HG03565 (cell line): ENCODE data around the gene AMOTL2.

Source experiments
- ATAC-seq: cut with Tn5 transposase; IDR thresholded peaks from one replicate; pipeline ENCODE4 v1.9.1; 2021; ENCODE audit warnings: mild to moderate bottlenecking, moderate library complexity; ENCODE audit not compliant: unreplicated experiment

The AMOTL2 gene

DNA sequence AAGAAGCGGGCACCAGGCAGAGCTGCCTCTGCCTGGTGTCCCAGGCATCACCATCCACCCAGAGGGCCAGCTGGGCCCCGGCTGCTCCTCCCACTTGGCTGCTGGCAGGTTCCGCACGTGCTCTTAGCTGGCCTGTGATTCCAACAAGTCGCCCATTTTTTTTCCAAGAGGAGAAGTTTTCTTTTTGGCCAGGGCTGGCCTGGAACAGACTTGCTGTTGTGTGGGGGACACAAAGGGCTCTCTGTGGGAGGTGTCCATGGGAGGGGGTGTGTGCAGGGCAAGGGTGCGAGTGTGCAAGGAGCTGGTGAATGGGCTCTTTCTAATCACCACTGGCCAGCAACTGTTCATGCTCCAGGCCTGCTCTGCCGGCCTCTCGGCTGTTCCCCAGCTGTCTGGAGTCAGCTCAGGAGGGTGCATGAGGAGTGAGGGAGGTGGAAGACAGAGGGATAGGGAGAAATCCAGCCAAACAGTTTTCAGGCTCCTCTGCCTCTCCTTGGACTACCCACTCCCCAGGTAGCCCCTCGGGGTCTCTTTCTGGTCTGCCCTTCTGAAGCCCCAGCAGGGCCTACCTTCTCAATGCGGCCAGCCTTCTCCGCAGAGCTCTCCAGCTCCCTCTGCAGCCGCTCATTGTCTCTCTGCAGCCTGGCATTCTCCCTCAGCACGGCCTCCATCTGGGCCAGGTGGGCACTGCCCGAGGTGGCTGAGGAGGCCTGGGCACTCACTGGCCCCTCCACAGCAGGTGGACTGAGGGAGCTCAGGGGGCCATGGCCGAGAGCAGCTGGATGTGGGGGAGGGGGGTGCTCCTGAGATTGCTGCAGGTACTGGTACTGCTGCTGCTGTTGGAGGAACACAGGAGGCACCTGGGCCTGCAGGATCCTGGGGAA, 7.1 kb downstream of the AMOTL2 start:
- no peak for ATAC-seq

DNA sequence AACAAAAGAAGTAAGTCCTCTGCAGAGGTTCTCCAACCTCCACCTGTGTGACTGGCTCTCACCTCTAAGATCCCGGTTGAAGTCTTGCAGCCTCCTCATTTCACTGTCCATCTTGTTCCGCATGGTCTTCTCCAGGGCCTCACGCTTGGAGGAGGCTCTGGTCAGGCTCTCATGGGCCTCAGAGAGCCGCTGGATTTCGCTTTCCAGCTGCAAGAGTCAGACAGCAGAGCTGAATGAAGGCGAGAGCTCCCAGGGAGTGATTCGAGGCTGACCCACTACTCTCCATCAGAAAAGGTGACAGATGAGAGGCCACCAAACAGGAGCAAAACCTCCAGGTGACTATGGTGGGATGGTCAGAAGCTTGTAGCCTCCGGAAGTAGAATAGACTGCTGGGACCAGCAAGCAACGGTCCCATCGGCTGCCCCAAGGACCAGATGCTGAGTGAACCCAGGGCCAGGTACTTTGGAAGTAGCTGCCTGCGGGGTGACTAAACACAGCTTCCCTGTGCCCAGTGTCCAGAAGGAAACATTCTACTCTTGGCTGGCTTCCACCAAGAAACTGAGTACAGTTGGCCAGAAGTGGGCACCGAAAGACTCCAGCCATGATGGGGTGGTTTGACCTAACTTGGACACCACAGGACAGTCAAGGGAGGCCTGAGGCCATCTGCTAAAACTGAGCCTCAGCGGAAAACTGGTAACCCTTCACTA, 7.9 kb downstream of the AMOTL2 start:
- ATAC-seq, result no peak

DNA sequence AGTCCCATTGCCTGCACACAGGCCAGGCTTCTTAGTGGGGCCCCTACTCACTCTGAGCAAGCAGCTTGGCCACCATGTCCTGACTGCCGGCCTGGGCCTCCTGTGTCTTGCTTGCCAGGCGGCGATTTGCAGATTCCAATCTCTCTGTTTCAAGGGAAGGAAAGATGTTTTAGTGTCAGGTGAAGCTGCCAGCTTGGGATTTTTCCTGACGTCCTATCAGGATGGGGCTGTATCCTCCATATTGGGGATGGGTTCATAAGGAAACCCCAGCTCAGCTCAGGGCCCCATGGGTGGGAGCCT, 8.5 kb downstream of the AMOTL2 start:
- ATAC-seq, result no peak

DNA sequence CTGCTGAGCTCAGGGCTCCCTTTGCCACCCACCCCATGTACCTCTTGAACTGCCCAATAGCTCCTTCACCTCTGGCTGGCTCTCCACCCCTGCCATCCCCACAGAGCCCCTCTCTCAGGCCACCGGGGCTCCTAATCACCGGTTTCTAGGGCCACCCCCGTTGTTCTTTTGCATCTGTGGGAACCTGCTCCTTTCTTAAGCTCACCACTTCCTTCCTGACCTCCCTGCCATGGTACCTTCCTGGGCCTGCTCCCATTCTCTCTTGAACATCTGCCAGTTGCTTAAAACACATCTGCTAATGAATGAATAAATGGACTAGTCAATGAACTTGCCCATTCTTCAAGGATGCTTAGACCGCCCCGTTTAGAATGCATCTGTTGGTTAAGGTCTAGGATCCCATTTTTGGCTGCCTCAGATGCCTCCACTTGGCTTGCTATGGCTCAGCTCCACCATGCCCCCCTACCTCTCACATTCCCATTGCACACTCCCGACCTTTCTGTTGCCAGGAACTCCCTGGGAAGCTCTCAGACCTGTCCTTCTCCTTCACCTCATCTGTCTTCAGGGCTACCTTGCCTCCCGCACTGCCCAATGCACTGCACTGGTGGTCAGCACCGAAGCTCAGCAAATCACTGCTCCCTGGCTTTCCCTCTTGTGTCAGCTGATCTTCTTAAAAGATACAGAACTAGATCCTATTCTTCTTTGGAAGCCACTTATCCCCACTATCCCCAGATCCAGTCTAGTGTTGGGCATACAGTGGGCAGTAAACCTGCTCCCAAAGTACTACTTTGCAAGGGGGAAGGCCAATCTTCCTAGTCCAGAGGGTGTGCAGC, 9.1 kb downstream of the AMOTL2 start:
- ATAC-seq, result no peak

DNA sequence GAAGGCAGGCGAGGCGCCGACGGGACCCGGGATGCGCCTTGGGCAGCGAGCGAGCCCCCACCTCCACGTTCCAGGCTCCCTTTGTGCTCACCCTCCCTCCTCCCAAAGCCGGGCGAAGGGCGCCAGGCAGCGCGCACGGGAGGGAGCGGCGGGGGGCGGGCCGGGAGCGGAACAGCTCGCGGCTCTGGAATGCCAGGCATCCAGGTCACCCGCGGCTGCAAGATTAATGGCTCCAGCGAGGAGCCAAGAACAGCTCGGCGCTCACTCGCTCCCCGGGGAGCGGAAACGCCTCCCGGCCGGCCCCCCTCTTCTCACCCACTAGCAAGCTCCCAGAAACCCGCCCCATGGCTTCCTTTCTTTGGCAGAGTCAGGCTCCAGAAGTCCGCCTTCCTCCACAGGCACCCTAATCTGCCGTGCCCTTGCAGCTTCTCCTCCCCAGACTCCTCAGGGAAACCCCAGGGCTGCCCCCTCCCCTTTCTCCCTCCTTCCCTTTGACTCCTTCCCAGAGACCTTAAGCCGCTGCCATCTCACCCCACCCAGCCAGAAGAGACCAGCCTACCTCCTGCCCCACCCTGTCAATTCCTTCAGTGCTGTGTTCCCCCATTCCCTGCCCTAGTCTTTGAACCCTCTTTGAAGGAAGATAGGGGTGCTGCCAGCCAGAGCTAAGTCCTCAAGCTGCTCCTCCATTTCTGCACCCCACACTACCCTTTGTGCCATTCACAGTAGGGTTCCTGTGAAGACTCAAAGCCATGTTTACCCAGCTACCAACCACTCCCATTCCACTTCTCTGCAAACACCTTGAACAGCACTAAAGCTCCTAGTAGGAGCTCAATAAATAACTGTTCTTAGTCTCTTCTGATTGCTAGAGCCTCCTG, 9.9 kb downstream of the AMOTL2 start:
- ATAC-seq, result no peak

DNA sequence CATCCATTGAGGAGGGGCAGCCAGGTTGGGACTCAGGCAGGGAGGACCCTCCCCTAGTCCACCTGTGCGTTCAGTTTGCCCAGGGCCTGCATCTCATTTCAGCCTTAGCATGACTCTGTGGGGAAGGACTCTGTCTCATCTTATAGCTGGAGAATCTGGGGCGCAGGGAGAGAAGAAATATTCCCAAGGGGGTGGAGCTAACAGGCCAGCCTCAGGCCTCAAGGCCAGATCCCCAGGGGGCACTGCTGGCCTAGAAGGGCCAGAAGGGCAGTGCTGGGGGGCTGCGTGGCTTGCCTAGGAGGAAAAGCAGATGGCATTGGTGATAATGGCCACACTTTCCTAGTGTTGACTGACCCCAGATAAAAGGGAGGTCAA, 10.9 kb downstream of the AMOTL2 start:
- ATAC-seq, result no peak

DNA sequence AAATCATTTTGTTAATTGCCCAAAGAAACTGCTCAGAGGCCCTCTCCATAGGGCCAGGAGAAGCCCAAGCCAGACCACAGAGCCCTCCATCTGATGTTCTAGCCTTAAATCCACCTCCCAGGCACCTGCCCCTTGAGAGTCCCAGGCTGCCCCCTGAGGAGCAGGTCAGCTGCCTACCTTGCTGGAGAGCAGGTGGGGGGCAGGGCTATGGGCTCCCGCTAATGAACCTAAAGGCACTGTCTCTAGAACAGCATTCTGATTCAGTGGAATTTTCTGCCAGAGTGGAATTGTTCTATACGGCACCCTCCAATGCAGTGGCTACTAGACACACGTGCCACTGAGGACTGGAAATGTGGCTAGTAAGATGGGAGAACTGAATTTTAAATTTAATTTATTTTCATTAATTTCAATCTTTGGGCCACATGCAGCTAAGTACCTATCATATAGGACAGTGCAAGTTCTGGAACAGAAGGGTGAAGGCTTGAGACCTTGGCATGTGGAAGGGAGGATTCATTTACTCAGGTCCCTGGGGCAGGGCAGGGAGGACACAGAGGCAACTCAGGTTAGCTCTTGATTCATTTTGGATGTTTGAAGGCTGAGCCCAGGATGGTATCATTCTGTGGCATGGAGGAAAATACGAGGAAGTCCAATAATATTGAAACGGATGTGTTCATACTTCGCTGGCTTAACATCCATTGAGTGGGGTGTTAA, 11.4 kb downstream of the AMOTL2 start:
- no peak for ATAC-seq

DNA sequence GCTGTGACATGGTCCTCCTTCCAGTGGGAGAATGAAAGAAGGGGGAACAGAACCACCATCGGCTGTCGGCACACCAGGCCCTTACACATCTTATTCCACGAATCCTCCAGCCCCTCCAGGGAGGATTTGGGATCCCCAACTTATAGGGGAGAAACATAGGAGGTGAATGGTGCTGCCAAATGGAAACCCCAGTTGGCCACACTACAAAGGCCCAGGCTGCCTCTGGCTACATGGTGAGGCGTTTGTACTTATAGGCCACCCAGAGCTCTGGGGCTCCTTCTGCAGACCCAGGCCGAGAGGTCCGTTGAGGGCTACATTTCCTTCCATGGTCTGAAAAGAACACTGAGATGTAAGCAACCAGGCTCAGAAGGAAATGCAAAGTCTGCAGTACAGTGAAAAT, 12.0 kb downstream of the AMOTL2 start:
- ATAC-seq, result no peak

DNA sequence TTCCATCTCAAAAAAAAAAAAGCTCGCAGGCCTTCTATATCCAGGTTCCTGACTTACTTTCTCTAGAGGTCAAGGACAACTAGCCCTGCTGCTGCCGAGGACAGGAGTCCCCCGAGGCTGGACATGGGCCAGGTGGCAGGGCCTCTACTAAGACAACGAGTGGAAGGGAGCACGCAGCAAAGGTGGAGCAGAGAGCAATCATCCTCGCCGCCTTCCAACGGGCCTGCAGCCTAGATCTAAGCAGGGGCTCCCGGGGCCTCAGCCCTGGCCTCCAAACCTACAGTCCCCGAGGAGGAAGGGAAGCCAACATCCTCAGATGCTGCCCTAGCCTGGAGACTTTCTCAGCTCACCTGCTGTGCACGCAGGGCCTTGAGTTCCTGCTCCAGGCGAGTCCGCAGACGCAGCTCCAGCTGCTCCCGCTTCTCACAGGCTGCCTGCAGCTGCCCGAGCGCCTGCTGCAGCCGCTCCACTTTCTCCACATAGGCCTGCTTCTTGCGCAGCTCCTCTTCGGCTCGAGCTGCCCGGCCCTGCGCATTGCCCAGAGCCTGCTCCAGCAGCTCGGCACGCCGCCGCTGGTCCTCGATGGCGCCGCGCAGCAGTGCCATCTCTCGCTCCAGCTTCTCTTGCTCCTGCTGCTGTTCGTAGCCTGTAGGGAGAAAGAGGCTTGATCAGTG, 12.9 kb downstream of the AMOTL2 start:
- ATAC-seq, result no peak

DNA sequence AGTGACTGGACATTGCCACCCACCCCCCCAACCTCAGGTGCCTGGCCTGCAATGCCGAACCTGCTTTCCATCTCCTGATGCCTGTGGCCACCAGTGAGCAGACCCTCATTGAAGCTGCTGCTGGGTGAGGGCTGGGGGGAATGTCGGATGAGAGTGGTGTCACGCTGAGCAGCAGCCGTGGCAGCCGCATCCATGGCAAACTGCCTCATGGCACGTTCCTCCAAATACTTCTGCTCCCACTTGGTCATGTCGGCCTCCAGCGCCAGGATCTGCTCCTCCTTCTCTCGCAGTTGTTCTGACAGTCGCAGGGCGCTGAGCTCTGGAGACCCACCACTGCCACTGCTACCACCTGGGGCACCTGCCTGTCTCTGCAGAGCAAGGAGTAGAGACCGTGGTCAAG, 14.2 kb downstream of the AMOTL2 start:
- no peak for ATAC-seq

DNA sequence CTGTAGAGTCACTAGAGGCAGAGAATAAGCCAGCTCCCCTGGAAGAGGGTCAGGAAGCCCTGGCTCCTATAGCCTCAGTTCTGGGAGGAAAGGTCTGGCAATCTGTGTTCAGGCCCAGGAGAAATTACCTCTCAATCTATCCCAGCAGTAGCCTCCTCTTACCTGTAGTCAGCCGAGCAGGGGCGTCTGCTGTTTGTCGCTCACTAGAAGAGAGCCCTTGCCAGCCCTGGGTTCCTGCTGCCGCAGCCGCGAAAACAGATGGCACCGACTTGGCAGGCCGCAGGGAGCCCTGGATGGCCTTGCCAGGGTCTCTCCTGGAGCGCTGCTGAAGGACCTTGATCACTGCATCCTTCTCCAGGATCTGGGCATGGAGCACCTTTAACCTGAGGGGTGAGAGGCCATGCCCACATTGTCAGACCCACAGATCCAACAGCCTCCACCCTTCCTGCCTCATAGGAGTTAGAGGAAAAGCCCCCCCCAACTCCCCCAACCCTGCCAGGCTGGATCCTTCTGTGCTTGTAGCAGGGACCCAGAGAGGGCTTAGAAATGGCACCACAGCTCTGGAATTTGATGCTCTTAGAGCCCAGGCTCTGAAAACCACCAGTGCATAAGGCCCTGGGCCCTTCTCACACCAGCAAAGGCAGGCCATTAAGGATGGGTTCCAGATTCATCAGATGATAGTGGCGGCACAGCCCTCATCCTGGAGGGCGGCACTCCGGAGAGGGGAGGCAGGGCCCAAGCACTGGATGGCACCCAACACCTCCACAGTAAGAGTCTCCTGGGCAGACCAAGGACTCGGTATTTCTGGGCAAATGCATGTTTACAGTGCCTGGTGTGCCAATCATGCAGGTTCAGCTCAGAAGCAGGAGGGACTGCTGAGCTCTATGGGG, 14.9 kb downstream of the AMOTL2 start:
- ATAC-seq, result no peak

DNA sequence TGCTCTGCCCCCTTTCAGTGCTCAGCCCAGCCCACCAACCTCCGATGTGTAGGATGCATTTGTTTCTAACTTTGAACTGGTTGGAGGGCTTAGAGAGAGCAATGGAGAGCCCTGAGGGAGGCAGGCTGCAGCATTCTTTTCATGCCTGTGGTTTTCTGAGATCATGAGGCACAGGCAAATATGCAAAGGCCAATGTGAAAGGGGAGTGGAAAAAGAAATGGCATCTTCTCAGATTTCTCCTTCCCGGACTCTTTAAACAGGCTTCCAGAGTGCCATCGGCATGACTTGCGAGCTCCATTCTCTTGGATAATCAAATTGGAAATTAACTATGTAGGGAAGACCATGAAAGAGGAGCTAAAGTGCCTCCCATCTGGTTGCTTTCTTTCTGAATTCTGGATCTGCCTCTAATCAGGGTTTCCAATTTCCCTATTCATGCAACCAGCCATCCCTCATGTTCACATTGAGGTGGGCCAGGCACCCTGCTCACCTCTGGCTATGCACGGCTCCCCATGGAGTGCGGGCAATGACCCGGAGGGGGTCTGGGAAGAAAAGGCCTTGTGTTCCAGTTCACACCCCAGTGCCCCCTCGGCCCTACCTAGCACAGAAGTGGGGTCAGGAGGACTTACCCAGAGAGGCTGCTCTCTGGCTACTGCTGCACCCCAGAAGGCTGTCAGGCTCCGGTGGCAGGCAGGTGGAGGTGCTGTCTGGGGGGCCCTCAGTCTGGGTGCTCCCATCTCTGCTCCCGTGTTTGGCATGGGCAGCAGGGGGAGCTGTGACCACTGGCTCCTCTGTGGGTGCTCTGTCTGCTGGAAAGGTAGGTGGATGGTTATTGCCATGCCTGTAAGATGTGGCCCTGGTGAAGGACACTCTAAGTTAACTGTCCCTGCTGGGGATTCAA, 16.1 kb downstream of the AMOTL2 start:
- ATAC-seq, result no peak

DNA sequence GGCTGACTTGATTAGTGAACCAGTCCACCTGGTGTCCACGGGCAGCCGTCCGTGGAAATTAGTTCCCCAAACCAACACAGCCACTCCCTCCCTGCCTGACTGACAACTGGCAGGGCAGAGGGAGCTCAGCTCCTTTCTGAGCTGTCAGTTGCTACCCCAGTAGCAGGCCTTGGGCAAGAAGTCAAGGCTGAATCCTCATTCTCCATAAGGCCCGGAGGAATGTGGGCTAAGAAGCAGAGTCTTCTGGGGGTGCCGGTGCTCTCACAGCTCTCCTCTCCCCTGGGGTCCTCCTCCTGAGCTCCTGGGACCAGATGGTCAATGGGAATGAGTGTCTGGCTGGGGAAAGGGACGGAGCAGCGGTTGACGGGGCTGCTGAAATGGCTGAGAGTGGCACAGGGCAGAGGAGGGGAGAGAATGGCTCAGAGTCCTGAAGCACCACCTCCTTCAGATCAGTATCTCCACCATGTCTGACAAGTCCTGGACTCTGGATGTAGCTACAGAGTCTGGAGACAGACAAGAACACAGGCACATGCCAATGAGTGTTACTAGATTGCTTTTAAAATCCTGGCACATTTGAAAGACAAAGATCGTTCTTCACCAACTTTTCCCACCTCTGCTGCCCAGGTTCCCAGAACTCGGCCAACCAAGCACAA, 16.9 kb downstream of the AMOTL2 start:
- no peak for ATAC-seq

DNA sequence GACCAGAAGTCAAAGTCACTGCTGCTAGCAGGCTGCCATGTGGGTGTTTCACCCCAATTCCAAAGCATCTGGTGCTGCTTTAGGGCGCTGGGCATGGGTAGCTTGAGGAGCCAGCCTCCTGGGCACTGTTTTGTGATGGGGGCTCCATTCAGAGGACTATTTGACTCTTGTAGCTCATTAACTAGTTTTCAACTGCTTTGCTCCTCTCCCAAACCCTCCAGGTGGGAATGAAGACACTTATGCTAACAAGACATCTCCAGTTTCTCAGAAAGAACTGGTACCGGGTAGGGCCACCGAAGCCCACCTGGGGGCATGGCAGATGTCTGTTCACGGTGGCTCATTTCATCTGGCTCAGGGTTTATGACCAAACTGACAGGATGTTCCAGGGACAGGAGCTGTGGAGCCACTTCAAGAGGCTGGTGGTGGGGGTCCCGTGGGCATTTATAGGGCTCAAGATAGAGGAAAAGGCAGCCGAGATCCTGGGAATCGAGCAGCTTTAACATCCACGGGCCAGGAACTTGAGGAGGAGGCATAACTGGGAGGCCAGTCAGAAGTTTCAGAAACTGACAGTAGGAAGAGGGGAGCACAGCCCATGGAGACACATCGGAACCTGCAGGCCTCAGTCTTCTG, 17.7 kb downstream of the AMOTL2 start:
- ATAC-seq, result no peak

DNA sequence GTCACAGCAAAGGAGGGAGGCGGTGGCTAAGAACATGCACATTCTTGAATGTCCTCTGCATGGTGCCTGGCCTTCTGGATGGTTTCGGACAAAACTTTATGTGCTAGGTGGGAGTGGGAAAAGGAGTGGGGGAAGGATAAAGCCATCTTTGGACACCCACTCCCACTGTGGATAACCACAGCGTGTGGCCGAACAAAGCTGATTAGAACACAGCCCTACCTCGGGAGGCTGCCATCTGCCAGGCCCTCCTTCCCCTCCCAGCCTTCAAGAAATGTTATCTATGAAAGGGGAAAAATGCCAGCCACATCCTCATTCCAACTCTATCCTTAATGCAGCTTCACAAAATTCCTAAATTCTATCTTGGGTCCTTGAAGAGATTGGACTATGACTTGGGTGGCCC, 18.8 kb downstream of the AMOTL2 start:
- ATAC-seq, result no peak

DNA sequence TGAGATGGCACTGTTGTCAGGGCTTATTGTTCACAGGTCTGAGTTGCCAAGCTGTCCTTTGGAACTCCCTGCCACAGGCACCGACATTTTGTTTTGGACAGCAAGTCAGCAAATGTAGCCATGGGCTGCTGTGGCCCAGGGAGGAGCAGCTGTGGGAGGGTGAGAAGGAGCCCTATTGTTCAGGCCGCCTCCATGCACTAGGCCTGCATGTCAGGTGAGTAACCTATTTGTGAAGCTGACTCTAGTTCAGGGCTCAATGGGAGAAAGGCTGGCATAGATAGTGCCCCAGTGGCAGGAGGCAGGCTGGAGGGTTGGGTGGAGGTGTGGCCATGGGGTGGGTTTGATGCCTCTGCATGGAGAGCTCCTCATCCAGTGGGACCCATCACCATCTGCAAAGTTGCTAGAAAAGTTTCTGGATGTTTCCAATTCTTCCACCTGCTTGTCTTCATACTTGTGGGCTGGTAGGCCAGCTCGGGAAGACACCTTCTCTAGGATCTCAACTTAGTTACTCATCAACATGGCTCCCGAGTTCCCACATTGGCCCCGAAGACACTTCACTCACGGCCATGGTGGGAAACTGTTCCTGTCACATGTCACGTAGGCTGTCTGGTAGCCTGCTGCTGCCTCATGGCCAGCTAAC, 19.5 kb downstream of the AMOTL2 start:
- no peak for ATAC-seq
